Breast epithelium (tissue), 4 donors: ENCODE results near the gene TSC1. TPM values are rescaled to one million over a fixed set of nuclear protein-coding genes. Genes with fewer than 3 reads are reported as not detected.

ENCODE experiments used
- DNase-seq, 2 donors: peaks; one replicate each; pipeline ENCODE4 v3.0.0-alpha.2; 2019; ENCODE audit warnings: low spot score in 2 of 2
- H3K27ac ChIP-seq, 2 donors: fragments of 200-600 bp; sonication (generic) in 1 of 2; one replicate each; pipeline ENCODE4 v1.5.1; 2016 to 2019; ENCODE audit warnings: mild to moderate bottlenecking in 1 of 2
- H3K27me3 ChIP-seq, 2 donors: fragments of 200-600 bp; sonication (generic) in 1 of 2; one replicate each; pipeline versions ENCODE4 v1.5.1 to v1.6.0; 2017 to 2019; ENCODE audit warnings: control low read depth in 1 of 2, mild to moderate bottlenecking in 1 of 2
- H3K36me3 ChIP-seq: fragments of 200-600 bp; one replicate; pipeline ENCODE4 v1.5.1; 2019
- H3K4me1 ChIP-seq, 2 donors: fragments of 200-600 bp; sonication (generic); one replicate each; pipeline ENCODE4 v1.5.1; 2016 to 2019; ENCODE audit warnings: control low read depth in 1 of 2
- H3K4me3 ChIP-seq, 3 donors: fragments of 200-600 bp; sonication (generic); 1 replicate in 2 of 3; 2 replicates in 1 of 3; pipeline ENCODE4 v1.5.1; 2016 to 2019; ENCODE audit warnings: mild to moderate bottlenecking in 3 of 3, moderate library complexity in 2 of 3
- H3K9me3 ChIP-seq, 2 donors: fragments of 200-600 bp; sonication (generic) in 1 of 2; one replicate each; pipeline ENCODE4 v1.5.1; 2016 to 2019; ENCODE audit warnings: control low read depth in 1 of 2
- CTCF ChIP-seq, 3 donors: fragments of 450-650 bp; IDR thresholded peaks; one replicate each; pipeline ENCODE4 v1.5.1; 2016 to 2017; ENCODE audit warnings: antibody characterized with exemption in 3 of 3, mild to moderate bottlenecking in 3 of 3, moderate library complexity in 3 of 3
- POLR2A ChIP-seq: fragments of 450-650 bp; IDR thresholded peaks from one replicate; pipeline ENCODE4 v1.6.1; 2016; ENCODE audit warnings: antibody characterized with exemption, mild to moderate bottlenecking, moderate library complexity
- POLR2AphosphoS5 ChIP-seq, 3 donors: sonication (generic); formaldehyde crosslinking; IDR thresholded peaks; one replicate each; pipeline ENCODE4 v1.6.1; 2017; ENCODE audit warnings: antibody characterized with exemption in 3 of 3
- intact Hi-C: fragments of 100-400 bp; cut with DNase I; formaldehyde crosslinking; loops from one replicate; pipeline ENCODE4 v1.15.1; 2023; ENCODE audit warnings: low total_unique reads
- total RNA-seq, 3 donors: library from RNA; depleted of rRNA; stranded (reverse); fragments of >200 nt; gene quantifications; one replicate each; pipeline ENCODE4 v1.1.0, GENCODE V29; 2016

TSC1 gene
- total RNA-seq, 3 donors from 2014 or later, result 38.1 to 61.9 (median 48.2) TPM

- H3K4me1 ChIP-seq, result peaks cover 0 to 7% of the 10 kb centered on the region in 2 donors
- TF ChIP-seq CTCF (IDR thresholded peaks at IDR 0.05) (no peak), POLR2AphosphoS5 (IDR thresholded peaks at IDR 0.05) (no peak), POLR2A (no peak)
- intact Hi-C loops, result no loop called here
These were observed 46.4 kb downstream of the TSC1 start for GRCh38 chr9:132898051-132898450.

GRCh38 chr9:132896906-132897305, 47.5 kb downstream of the TSC1 start:
- peak overlapping the region; percentile 30 to 55 for H3K27ac ChIP-seq
- no peaks in the 10 kb centered on the region for H3K27me3 ChIP-seq
- no peak overlapping the region for H3K4me3 ChIP-seq
- peaks cover 13% of the 10 kb centered on the region for H3K36me3 ChIP-seq
- TF ChIP-seq CTCF (IDR thresholded peaks at IDR 0.05) (no peak), POLR2A (no peak), POLR2AphosphoS5 (IDR thresholded peaks at IDR 0.05) (no peak)
- peaks cover 0 to 7% of the 10 kb centered on the region in 2 donors for H3K4me1 ChIP-seq
- H3K9me3 ChIP-seq, result no peaks in the 10 kb centered on the region
- intact Hi-C loops, result no loop called here
- peak in 1 of 2 donors; percentile 45 for DNase-seq

More at GRCh38 chr9:132898051-132898450, 46.4 kb downstream of the TSC1 start:
- no peak overlapping the region for H3K4me3 ChIP-seq
- H3K27ac ChIP-seq, result no peak overlapping the region
- H3K9me3 ChIP-seq, result no peaks in the 10 kb centered on the region
- H3K36me3 ChIP-seq, result peaks cover 13% of the 10 kb centered on the region
- no peak for DNase-seq
- no peaks in the 10 kb centered on the region for H3K27me3 ChIP-seq

- H3K27ac ChIP-seq, result peak overlapping the region; percentile 30 to 55
- H3K36me3 ChIP-seq, result peaks cover 11% of the 10 kb centered on the region
These were observed 48.2 kb downstream of the TSC1 start for GRCh38 chr9:132896264-132896663.

GRCh38 chr9:132894862-132895835, 49.3 kb downstream of the TSC1 start:
- Histone ChIP-seq H3K4me1 (peaks cover 0 to 7% of the 10 kb centered on the region in 2 donors), H3K9me3 (no peaks in the 10 kb centered on the region), H3K27me3 (no peaks in the 10 kb centered on the region), H3K4me3 (no peak overlapping the region), H3K27ac (peak overlapping the region in 1 of 2 donors; percentile 55), H3K36me3 (peaks cover under 1% of the 10 kb centered on the region)
- intact Hi-C loops, result no loop called here
- peak in 1 of 2 donors; percentile 33 for DNase-seq
- TF ChIP-seq POLR2AphosphoS5 (IDR thresholded peaks at IDR 0.05), result no peak
- TF ChIP-seq POLR2A, result no peak
- no peak for TF ChIP-seq CTCF (IDR thresholded peaks at IDR 0.05)

More at GRCh38 chr9:132896264-132896663, 48.2 kb downstream of the TSC1 start:
- intact Hi-C loops, result no loop called here
- Histone ChIP-seq H3K4me3 (no peak overlapping the region), H3K9me3 (no peaks in the 10 kb centered on the region), H3K4me1 (peaks cover 0 to 7% of the 10 kb centered on the region in 2 donors), H3K27me3 (no peaks in the 10 kb centered on the region)
- no peak for TF ChIP-seq CTCF (IDR thresholded peaks at IDR 0.05)
- no peak for TF ChIP-seq POLR2A
- no peak for TF ChIP-seq POLR2AphosphoS5 (IDR thresholded peaks at IDR 0.05)
- no peak for DNase-seq

- Histone ChIP-seq H3K27me3 (no peaks in the 10 kb centered on the region), H3K9me3 (no peaks in the 10 kb centered on the region), H3K36me3 (no peaks in the 10 kb centered on the region), H3K4me3 (no peak overlapping the region), H3K4me1 (peaks cover 0 to 7% of the 10 kb centered on the region in 2 donors), H3K27ac (peak overlapping the region in 1 of 2 donors; percentile 45)
- DNase-seq, result no peak
- intact Hi-C loops, result no loop called here
- TF ChIP-seq POLR2A (no peak), CTCF (IDR thresholded peaks at IDR 0.05) (no peak), POLR2AphosphoS5 (IDR thresholded peaks at IDR 0.05) (no peak)
These were observed 50.1 kb downstream of the TSC1 start for GRCh38 chr9:132894346-132894745.
